Measurements from ENCODE around the gene CCR9. TPM values are rescaled to one million over a fixed set of nuclear protein-coding genes. Genes with fewer than 3 reads are reported as not detected.

Gene CCR9
- total and polyA plus RNA-seq, 2 experiments from 2014 or later: 0.27 to 0.71 TPM

DNA sequence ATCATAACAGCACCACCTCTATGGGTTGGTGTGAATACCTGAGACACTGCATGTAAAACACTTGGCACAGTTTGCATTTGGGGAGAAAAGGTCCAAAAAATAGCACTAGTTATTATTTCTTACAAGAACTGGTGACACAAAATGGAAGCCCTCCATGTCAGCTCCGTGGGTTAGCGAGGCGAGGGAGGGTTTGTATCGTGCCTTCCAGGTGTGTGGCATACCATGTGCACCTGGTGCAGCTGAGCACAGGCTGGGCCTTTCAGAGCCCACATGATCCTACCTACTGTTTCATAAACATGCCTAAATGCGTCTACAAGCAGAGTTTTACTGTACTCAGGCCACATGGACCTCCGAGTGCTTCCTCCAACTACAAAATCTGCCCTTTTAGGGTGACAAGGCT is 62.5 kb downstream of the CCR9 start:
- Histone ChIP-seq H3K36me3 (peaks cover 28% of the 10 kb centered on the region), H3K27me3 (no peaks in the 10 kb centered on the region), H3K27ac (no peak overlapping the region), H3K9me3 (ENCODE audit: low read depth) (no peaks in the 10 kb centered on the region), H3K4me1 (ENCODE audit: low read depth) (no peaks in the 10 kb centered on the region), H3K4me3 (no peak overlapping the region)
- TF ChIP-seq, protein P1, sequence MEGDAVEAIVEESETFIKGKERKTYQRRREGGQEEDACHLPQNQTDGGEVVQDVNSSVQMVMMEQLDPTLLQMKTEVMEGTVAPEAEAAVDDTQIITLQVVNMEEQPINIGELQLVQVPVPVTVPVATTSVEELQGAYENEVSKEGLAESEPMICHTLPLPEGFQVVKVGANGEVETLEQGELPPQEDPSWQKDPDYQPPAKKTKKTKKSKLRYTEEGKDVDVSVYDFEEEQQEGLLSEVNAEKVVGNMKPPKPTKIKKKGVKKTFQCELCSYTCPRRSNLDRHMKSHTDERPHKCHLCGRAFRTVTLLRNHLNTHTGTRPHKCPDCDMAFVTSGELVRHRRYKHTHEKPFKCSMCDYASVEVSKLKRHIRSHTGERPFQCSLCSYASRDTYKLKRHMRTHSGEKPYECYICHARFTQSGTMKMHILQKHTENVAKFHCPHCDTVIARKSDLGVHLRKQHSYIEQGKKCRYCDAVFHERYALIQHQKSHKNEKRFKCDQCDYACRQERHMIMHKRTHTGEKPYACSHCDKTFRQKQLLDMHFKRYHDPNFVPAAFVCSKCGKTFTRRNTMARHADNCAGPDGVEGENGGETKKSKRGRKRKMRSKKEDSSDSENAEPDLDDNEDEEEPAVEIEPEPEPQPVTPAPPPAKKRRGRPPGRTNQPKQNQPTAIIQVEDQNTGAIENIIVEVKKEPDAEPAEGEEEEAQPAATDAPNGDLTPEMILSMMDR (IDR thresholded peaks at IDR 0.05; ENCODE audit: low read depth, low read length): no peak
- DNase-seq (ENCODE audit: low read depth in 1 of 2, low spot score in 1 of 2): no peak

DNA sequence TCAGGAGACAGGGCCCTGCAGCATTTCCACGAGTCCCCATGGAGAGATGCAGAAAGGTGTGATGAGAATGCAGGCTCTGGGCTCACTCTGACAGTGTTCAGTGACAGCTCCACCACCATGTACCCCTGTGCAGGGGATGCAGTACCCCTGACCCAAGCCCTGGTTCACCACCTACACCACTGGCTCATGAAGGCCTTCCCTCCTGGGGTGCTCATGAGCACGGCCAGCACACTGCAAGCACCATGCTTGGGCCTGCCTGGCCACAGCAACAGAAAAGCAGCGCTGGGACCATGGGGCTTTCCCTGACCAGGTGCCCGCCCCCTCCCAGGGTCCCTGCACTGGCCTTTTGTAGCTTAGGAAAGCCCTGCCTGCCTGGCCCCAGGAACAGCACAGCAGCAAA is 63.1 kb downstream of the CCR9 start:
- DNase-seq (ENCODE audit: low read depth in 1 of 2, low spot score in 1 of 2): no peak
- Histone ChIP-seq H3K27me3 (no peaks in the 10 kb centered on the region), H3K9me3 (ENCODE audit: low read depth) (no peaks in the 10 kb centered on the region), H3K4me1 (ENCODE audit: low read depth) (no peaks in the 10 kb centered on the region), H3K4me3 (no peak overlapping the region), H3K27ac (no peak overlapping the region), H3K36me3 (peaks cover 34% of the 10 kb centered on the region)
- TF ChIP-seq, protein P1 (IDR thresholded peaks at IDR 0.05; ENCODE audit: low read depth, low read length): no peak

- Histone ChIP-seq H3K27ac (no peak overlapping the region), H3K27me3 (no peaks in the 10 kb centered on the region), H3K9me3 (ENCODE audit: low read depth) (no peaks in the 10 kb centered on the region), H3K36me3 (peaks cover 40% of the 10 kb centered on the region), H3K4me3 (no peak overlapping the region), H3K4me1 (ENCODE audit: low read depth) (no peaks in the 10 kb centered on the region)
- TF ChIP-seq, protein P1 (IDR thresholded peaks at IDR 0.05; ENCODE audit: low read depth, low read length): no peak
- DNase-seq (ENCODE audit: low read depth in 1 of 2, low spot score in 1 of 2): no peak
Observed at GRCh38 chr3:45950131-45950530, 63.8 kb downstream of the CCR9 start.

DNA sequence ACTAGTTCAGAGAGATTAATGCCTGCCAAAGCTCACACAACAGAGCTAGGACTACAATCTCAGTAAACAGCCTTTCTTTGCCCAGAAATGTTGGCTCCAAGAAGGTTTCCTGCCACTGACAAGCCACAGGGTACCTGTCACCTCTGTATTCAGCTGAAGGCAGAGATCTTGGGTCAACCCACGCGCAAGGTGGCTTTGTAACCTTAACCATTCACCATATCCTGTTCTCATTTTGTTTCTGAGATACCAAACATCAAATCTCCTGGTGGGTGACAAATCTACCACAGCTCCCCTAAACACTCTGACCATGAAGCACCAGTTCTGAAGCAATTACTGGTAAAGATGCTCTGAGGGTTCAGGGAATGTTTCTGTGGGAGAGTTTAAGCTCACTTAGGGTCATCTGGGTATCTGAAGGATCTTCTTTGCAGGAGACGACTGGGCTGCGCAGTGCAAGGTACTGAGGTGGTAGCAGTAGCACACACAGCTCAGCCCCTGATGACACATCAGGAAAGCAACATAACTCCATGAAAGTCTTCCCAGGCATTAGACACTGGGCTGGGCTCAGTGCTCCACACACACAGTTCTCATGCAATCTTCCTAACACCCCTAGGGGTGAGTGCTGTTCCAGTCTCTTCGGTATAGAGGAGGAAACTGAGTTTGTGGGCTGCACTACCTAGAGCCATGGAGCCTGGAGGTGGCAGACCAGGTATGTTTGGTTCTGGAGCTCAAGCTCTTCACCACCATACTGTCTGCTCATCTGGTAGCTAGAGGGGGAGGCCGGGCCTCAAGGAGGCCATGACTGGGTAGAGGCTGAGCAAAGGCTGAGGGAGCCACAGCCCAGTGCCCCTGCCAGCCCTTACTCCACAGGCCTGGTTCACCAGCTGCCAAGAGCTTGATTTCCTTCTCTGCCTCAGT is 64.6 kb downstream of the CCR9 start:
- Histone ChIP-seq H3K27me3 (no peaks in the 10 kb centered on the region), H3K36me3 (peaks cover 43% of the 10 kb centered on the region), H3K4me3 (no peak overlapping the region), H3K4me1 (ENCODE audit: low read depth) (peaks cover 3% of the 10 kb centered on the region), H3K9me3 (ENCODE audit: low read depth) (no peaks in the 10 kb centered on the region), H3K27ac (no peak overlapping the region)
- TF ChIP-seq, protein P1 (IDR thresholded peaks at IDR 0.05; ENCODE audit: low read depth, low read length): no peak
- DNase-seq (ENCODE audit: low read depth in 1 of 2, low spot score in 1 of 2): no peak

- H3K4me3 ChIP-seq: no peak overlapping the region
- H3K9me3 ChIP-seq (ENCODE audit: low read depth): no peaks in the 10 kb centered on the region
- H3K27me3 ChIP-seq: no peaks in the 10 kb centered on the region
- peaks cover 3% of the 10 kb centered on the region for H3K4me1 ChIP-seq (ENCODE audit: low read depth)
- TF ChIP-seq, protein P1 (IDR thresholded peaks at IDR 0.05; ENCODE audit: low read depth, low read length): no peak
- no peak overlapping the region for H3K27ac ChIP-seq
- no peak for DNase-seq (ENCODE audit: low read depth in 1 of 2, low spot score in 1 of 2)
- peaks cover 47% of the 10 kb centered on the region for H3K36me3 ChIP-seq
Observed at GRCh38 chr3:45951946-45952345, 65.6 kb downstream of the CCR9 start.
